Liver (tissue), 9 donors: ENCODE measurements around the gene CREB5. TPM values are rescaled to one million over a fixed set of nuclear protein-coding genes. Genes with fewer than 3 reads are reported as not detected.

Source experiments
- DNase-seq: peaks from one replicate; pipeline ENCODE4 v3.0.0-alpha.2; 2017; ENCODE audit warnings: low spot score
- H3K27ac ChIP-seq, 2 donors: one replicate each; pipeline ENCODE4 v1.7.0; 2013; ENCODE audit warnings: inconsistent platforms in 2 of 2, low read length in 2 of 2, control low read depth in 1 of 2, low read depth in 1 of 2, mild to moderate bottlenecking in 1 of 2
- H3K27me3 ChIP-seq, 4 donors: one replicate each; pipeline versions ENCODE4 v1.6.1 to v1.7.0; 2013; ENCODE audit warnings: low read length in 3 of 4, inconsistent platforms in 1 of 4, mild to moderate bottlenecking in 1 of 4, moderate library complexity in 1 of 4; ENCODE audit not compliant: control insufficient read depth in 4 of 4, insufficient read depth in 4 of 4
- H3K36me3 ChIP-seq, 4 donors: one replicate each; pipeline versions ENCODE4 v1.6.1 to v1.7.0; 2013; ENCODE audit warnings: low read length in 3 of 4, mild to moderate bottlenecking in 3 of 4, low read depth in 1 of 4, moderate library complexity in 1 of 4; ENCODE audit not compliant: control insufficient read depth in 4 of 4, insufficient read depth in 3 of 4
- H3K4me1 ChIP-seq, 4 donors: one replicate each; pipeline versions ENCODE4 v1.6.1 to v1.7.0; 2013; ENCODE audit warnings: low read length in 3 of 4, mild to moderate bottlenecking in 3 of 4, moderate library complexity in 1 of 4; ENCODE audit not compliant: control insufficient read depth in 4 of 4, insufficient read depth in 4 of 4
- H3K4me3 ChIP-seq, 3 donors: one replicate each; pipeline versions ENCODE4 v1.6.1 to v1.7.0; 2013; ENCODE audit warnings: low read length in 3 of 3, control low read depth in 1 of 3, low read depth in 1 of 3, mild to moderate bottlenecking in 1 of 3
- H3K9ac ChIP-seq, 2 donors: one replicate each; pipeline ENCODE4 v1.7.0; 2013; ENCODE audit warnings: low read length in 2 of 2, mild to moderate bottlenecking in 2 of 2, moderate library complexity in 2 of 2, control low read depth in 1 of 2, low read depth in 1 of 2
- H3K9me3 ChIP-seq, 4 donors: one replicate each; pipeline versions ENCODE4 v1.6.1 to v1.7.0; 2013; ENCODE audit warnings: low read length in 3 of 4; ENCODE audit not compliant: control insufficient read depth in 4 of 4
- ATF3 ChIP-seq: IDR thresholded peaks from 2 replicates; pipeline ENCODE4 v1.6.1; 2016; ENCODE audit warnings: antibody characterized with exemption
- FOXA1 ChIP-seq: IDR thresholded peaks from 2 replicates; pipeline ENCODE4 v1.6.1; 2016; ENCODE audit warnings: antibody characterized with exemption
- HNF4A ChIP-seq, 2 donors: conservative IDR thresholded peaks; 2 replicates each; pipeline ENCODE4 v1.6.1; 2016; ENCODE audit warnings: antibody characterized with exemption in 2 of 2, mild to moderate bottlenecking in 2 of 2
- JUND ChIP-seq, 2 donors: IDR thresholded peaks; 2 replicates each; pipeline ENCODE4 v1.6.1; 2016; ENCODE audit warnings: antibody characterized with exemption in 2 of 2
- MAX ChIP-seq: IDR thresholded peaks from 2 replicates; pipeline ENCODE4 v1.6.1; 2016; ENCODE audit warnings: antibody characterized with exemption
- NR2F2 ChIP-seq: IDR thresholded peaks from 2 replicates; pipeline ENCODE4 v1.6.1; 2016; ENCODE audit warnings: antibody characterized with exemption
- RAD21 ChIP-seq, 2 donors: IDR thresholded peaks; 2 replicates each; pipeline ENCODE4 v1.6.1; 2016; ENCODE audit warnings: antibody characterized with exemption in 2 of 2, mild to moderate bottlenecking in 2 of 2
- REST ChIP-seq: IDR thresholded peaks from 2 replicates; pipeline ENCODE4 v1.6.1; 2016; ENCODE audit warnings: antibody characterized with exemption, mild to moderate bottlenecking
- RXRA ChIP-seq, 2 donors: IDR thresholded peaks; 2 replicates each; pipeline ENCODE4 v1.6.1; 2017 to 2018; ENCODE audit warnings: antibody characterized with exemption in 2 of 2, mild to moderate bottlenecking in 1 of 2
- TAF1 ChIP-seq: conservative IDR thresholded peaks from 2 replicates; pipeline ENCODE4 v1.6.1; 2016; ENCODE audit warnings: antibody characterized with exemption, mild to moderate bottlenecking
- YY1 ChIP-seq: IDR thresholded peaks from 2 replicates; pipeline ENCODE4 v1.6.1; 2016; ENCODE audit warnings: antibody characterized with exemption, mild to moderate bottlenecking
- ZBTB33 ChIP-seq: IDR thresholded peaks from 2 replicates; pipeline ENCODE4 v1.6.1; 2016; ENCODE audit warnings: antibody characterized with exemption
- WGBS: extraction: QIAGEN DNeasy Blood & Tissue Kit; methylation state at CpG from one replicate; pipeline ENCODE4 v1.1.7; 2013; 5-methylcytosine and 5-hydroxymethylcytosine counted together
- polyA plus RNA-seq, 2 donors: library from polyadenylated mRNA; stranded (reverse) in 1 of 2; unstranded in 1 of 2; fragments of 200-250 nt in 1 of 2; fragments of >200 nt in 1 of 2; fragmentation: Nextera tagmentation in 1 of 2; extraction: Ambion mirVana in 1 of 2; gene quantifications; one replicate each; pipeline versions ENCODE4 v1.2.1 to v1.2.3, GENCODE V29; 2013 to 2015
- total RNA-seq, 2 donors: library from RNA; depleted of rRNA; stranded (reverse); fragments of >200 nt; gene quantifications; one replicate each; pipeline ENCODE4 v1.2.3, GENCODE V29; 2014
- TF ChIP-seq, protein P1 (sequence below): fragments of 150-350 bp; IDR thresholded peaks from 2 replicates; pipeline ENCODE4 v1.5.1; 2017; ENCODE audit warnings: improper control_type of control experiment, low read depth, low read length; ENCODE audit not compliant: missing input control
- donor health status: healthy.
- donor health status: healthy.
- donor health status: healthy.
- donor health status: healthy.
- donor health status: healthy.

CREB5 gene
- total and polyA plus RNA-seq, 4 donors = 0.25 to 0.92 (median 0.67) TPM

- TF ChIP-seq ZBTB33 (no peak), HNF4A (conservative IDR thresholded peaks at IDR 0.05) (no peak), RXRA (IDR thresholded peaks at IDR 0.05) (no peak), FOXA1 (no peak), MAX (no peak)
- TF ChIP-seq, protein P1, sequence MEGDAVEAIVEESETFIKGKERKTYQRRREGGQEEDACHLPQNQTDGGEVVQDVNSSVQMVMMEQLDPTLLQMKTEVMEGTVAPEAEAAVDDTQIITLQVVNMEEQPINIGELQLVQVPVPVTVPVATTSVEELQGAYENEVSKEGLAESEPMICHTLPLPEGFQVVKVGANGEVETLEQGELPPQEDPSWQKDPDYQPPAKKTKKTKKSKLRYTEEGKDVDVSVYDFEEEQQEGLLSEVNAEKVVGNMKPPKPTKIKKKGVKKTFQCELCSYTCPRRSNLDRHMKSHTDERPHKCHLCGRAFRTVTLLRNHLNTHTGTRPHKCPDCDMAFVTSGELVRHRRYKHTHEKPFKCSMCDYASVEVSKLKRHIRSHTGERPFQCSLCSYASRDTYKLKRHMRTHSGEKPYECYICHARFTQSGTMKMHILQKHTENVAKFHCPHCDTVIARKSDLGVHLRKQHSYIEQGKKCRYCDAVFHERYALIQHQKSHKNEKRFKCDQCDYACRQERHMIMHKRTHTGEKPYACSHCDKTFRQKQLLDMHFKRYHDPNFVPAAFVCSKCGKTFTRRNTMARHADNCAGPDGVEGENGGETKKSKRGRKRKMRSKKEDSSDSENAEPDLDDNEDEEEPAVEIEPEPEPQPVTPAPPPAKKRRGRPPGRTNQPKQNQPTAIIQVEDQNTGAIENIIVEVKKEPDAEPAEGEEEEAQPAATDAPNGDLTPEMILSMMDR = no peak
These were observed 11.7 kb downstream of the CREB5 start (continued) for GRCh38 chr7:28423918-28424514.

DNA sequence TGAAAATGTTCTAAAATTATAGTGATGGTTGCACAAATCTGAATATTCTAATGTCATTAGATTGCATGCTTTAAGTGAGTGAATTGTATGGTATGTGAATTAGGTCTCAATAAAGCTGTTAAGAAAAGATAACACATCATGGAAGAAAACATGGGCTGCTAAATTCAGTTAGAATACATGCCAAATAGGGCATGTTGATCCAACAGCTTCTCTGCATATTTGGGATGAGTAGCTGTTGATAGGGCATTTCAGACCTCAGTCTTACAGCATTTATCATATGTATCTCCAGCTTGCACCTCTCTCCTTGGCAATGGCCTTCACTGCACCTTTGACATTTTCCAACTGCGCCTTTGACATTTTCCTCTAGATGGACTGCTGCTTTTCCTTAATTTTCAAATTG lies 13.2 kb downstream of the CREB5 start:
- no peaks in the 10 kb centered on the region for H3K4me1 ChIP-seq
- H3K9me3 ChIP-seq = no peaks in the 10 kb centered on the region
- H3K9ac ChIP-seq = no peak overlapping the region
- H3K4me3 ChIP-seq = no peak overlapping the region
- WGBS = 96% methylated on average over 1 of the region's 1 CpG
- TF ChIP-seq NR2F2 (no peak), JUND (IDR thresholded peaks at IDR 0.05) (no peak), YY1 (no peak), FOXA1 (no peak), RAD21 (IDR thresholded peaks at IDR 0.05) (no peak), ZBTB33 (no peak), REST (no peak), HNF4A (conservative IDR thresholded peaks at IDR 0.05) (no peak), ATF3 (no peak), RXRA (IDR thresholded peaks at IDR 0.05) (no peak), TAF1 (no peak)
- H3K36me3 ChIP-seq = no peaks in the 10 kb centered on the region
- no peak for DNase-seq
- no peak overlapping the region for H3K27ac ChIP-seq
- H3K27me3 ChIP-seq = peaks cover 0 to 9% (median 0%) of the 10 kb centered on the region in 4 donors
